DOHH2 (cell line): ENCODE measurements around the gene TTK.
"Not testable (repeated sequence)": the region's sequence is repeated elsewhere in the genome, so short reads cannot be mapped to it uniquely, and the experiment has no call there.

Source experiments
- H3F3A ChIP-seq: fragments of 200-600 bp; sonication (generic), shearing (Covaris generic); 2 replicates; pipeline ENCODE4 v1.6.0; 2016; ENCODE audit warnings: antibody characterized with exemption, mild to moderate bottlenecking; ENCODE audit not compliant: control insufficient read depth, insufficient read depth
- H3K27ac ChIP-seq: fragments of 200-600 bp; sonication (generic); 2 replicates; pipeline ENCODE4 v1.5.1; 2014; ENCODE audit warnings: low read depth, mild to moderate bottlenecking, low read length, moderate library complexity
- H3K27me3 ChIP-seq: fragments of 200-600 bp; sonication (generic); 2 replicates; pipeline ENCODE4 v1.6.1; 2014; ENCODE audit warnings: mild to moderate bottlenecking, low read length, mixed read lengths; ENCODE audit not compliant: control insufficient read depth
- H3K36me3 ChIP-seq: fragments of 200-600 bp; sonication (generic); 2 replicates; pipeline ENCODE4 v1.6.1; 2014; ENCODE audit warnings: mild to moderate bottlenecking, low read length, moderate library complexity, mixed read lengths; ENCODE audit not compliant: control insufficient read depth
- H3K4me1 ChIP-seq: fragments of 200-600 bp; sonication (generic); 2 replicates; pipeline ENCODE4 v1.6.1; 2014; ENCODE audit warnings: mild to moderate bottlenecking, low read length, mixed read lengths; ENCODE audit not compliant: control insufficient read depth
- H3K4me2 ChIP-seq: fragments of 200-600 bp; sonication (generic); 2 replicates; pipeline ENCODE4 v1.6.0; 2014; ENCODE audit warnings: mild to moderate bottlenecking, low read length, moderate library complexity
- H3K4me3 ChIP-seq: fragments of 200-600 bp; sonication (generic); 2 replicates; pipeline ENCODE4 v1.5.1; 2014; ENCODE audit warnings: mild to moderate bottlenecking, low read length, mixed read lengths
- H3K79me2 ChIP-seq: fragments of 200-600 bp; sonication (generic); 2 replicates; pipeline ENCODE4 v1.6.1; 2014; ENCODE audit warnings: mild to moderate bottlenecking, low read length, mixed read lengths; ENCODE audit not compliant: control insufficient read depth
- H3K9me2 ChIP-seq: fragments of 200-600 bp; sonication (generic); replicated peaks from 2 replicates; pipeline ENCODE4 v1.6.1; 2014; ENCODE audit warnings: mild to moderate bottlenecking, low read length, mixed read lengths; ENCODE audit not compliant: control insufficient read depth
- H3K9me3 ChIP-seq: fragments of 200-600 bp; sonication (generic); 2 replicates; pipeline ENCODE4 v1.6.1; 2014; ENCODE audit warnings: antibody characterized with exemption, low read length, mixed read lengths; ENCODE audit not compliant: control insufficient read depth, insufficient read depth
- H4K20me1 ChIP-seq: fragments of 200-600 bp; sonication (generic); 2 replicates; pipeline ENCODE4 v1.6.0; 2014; ENCODE audit warnings: low read depth, mild to moderate bottlenecking, antibody characterized with exemption, low read length, moderate library complexity; ENCODE audit not compliant: control insufficient read depth, insufficient read depth
- EZH2phosphoT487 ChIP-seq: fragments of 200-600 bp; sonication (generic); IDR thresholded peaks from 2 replicates; pipeline ENCODE4 v1.6.1; 2017; ENCODE audit warnings: borderline replicate concordance, mild to moderate bottlenecking, antibody characterized with exemption, low read length, moderate library complexity, mixed read lengths
- TF ChIP-seq, protein P1 (sequence below): fragments of 200-600 bp; sonication (generic); IDR thresholded peaks from one replicate; pipeline ENCODE4 v1.5.1; 2014; ENCODE audit warnings: antibody characterized with exemption, mild to moderate bottlenecking, low read depth, low read length; ENCODE audit not compliant: poor library complexity, severe bottlenecking

Gene TTK

DNA sequence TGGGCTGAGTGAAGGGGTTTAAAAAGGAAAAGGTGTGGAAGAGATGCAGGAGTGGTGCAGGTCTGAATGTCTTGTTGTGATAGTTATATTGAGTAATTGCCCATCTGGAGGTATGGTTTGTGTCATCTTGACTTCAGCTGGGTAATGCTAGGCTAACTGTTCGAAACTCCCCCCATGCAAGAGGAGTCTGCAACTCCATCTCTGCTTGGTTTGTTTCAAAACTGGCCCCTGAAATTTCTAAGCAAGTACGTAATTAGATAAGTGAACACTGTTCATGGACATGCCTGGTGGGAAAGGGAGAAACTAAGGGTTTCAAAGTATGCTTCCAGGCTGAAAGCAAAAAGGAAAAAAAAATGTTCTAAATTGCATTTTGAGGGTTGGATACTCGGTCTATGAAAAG lies 17.1 kb downstream of the TTK start:
- H3K9me3 ChIP-seq = no peaks in the 10 kb centered on the region
- no peaks in the 10 kb centered on the region for H3K27me3 ChIP-seq
- no peaks in the 10 kb centered on the region for H3K9me2 ChIP-seq
- no peaks in the 10 kb centered on the region for H3F3A ChIP-seq
- H3K36me3 ChIP-seq = peaks cover 75% of the 10 kb centered on the region
- H3K4me1 ChIP-seq = no peaks in the 10 kb centered on the region
- no peaks in the 10 kb centered on the region for H3K79me2 ChIP-seq
- no peak overlapping the region for H3K4me3 ChIP-seq
- no peaks in the 10 kb centered on the region for H4K20me1 ChIP-seq
- TF ChIP-seq, protein P1, sequence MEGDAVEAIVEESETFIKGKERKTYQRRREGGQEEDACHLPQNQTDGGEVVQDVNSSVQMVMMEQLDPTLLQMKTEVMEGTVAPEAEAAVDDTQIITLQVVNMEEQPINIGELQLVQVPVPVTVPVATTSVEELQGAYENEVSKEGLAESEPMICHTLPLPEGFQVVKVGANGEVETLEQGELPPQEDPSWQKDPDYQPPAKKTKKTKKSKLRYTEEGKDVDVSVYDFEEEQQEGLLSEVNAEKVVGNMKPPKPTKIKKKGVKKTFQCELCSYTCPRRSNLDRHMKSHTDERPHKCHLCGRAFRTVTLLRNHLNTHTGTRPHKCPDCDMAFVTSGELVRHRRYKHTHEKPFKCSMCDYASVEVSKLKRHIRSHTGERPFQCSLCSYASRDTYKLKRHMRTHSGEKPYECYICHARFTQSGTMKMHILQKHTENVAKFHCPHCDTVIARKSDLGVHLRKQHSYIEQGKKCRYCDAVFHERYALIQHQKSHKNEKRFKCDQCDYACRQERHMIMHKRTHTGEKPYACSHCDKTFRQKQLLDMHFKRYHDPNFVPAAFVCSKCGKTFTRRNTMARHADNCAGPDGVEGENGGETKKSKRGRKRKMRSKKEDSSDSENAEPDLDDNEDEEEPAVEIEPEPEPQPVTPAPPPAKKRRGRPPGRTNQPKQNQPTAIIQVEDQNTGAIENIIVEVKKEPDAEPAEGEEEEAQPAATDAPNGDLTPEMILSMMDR = no peak
- no peak for TF ChIP-seq EZH2phosphoT487
- no peak overlapping the region for H3K27ac ChIP-seq
- no peak overlapping the region for H3K4me2 ChIP-seq

DNA sequence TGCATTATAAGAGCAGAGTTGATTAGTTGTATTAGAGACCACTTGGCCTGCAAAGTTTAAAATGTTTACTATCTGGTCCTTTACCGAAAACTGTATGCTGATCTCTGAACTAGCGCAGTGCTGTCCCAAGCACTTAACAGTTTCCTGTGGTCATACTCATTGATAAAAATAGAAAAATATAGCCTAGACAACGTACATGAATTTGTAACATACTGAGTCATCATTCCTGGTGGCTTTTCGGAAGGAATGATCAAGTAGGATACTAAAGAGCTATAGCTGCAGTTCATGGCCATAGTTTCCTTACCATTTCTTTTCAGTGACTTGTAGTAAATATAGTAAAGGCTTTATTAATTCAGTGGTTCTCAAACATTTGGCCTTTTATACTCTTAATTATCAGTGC lies 18.4 kb downstream of the TTK start:
- Histone ChIP-seq H3K79me2 (no peaks in the 10 kb centered on the region), H3K9me3 (no peaks in the 10 kb centered on the region), H3K4me1 (no peaks in the 10 kb centered on the region), H3K4me2 (no peak overlapping the region), H3K4me3 (no peak overlapping the region), H3K36me3 (peaks cover 74% of the 10 kb centered on the region), H3K27ac (no peak overlapping the region), H3K27me3 (no peaks in the 10 kb centered on the region), H3K9me2 (no peaks in the 10 kb centered on the region), H4K20me1 (no peaks in the 10 kb centered on the region), H3F3A (no peaks in the 10 kb centered on the region)
- TF ChIP-seq, protein P1 = no peak
- no peak for TF ChIP-seq EZH2phosphoT487

DNA sequence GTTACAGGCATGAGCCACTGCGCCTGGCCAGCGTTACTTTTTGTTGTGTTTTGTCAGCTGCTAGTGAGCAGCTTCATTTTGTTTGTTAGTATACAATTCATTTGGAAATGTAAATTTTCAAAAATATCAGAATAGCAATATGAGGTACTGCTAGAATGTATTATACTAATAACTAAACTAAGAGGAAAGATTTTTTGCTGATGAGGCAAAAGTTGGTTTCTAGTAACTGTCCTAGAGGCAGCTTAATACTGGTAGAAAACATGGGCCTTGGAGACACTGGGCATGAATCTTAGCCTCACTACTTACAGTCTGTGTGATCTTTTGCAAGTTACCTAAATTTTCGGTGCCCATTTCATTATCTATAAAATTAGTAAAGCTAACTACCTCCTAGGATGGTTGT lies 24.1 kb downstream of the TTK start:
- Histone ChIP-seq H3K4me1 (no peaks in the 10 kb centered on the region), H3K79me2 (no peaks in the 10 kb centered on the region), H3K4me3 (no peak overlapping the region), H3K27me3 (no peaks in the 10 kb centered on the region), H3F3A (no peaks in the 10 kb centered on the region), H3K27ac (no peak overlapping the region), H4K20me1 (no peaks in the 10 kb centered on the region), H3K9me2 (no peaks in the 10 kb centered on the region), H3K4me2 (no peak overlapping the region), H3K36me3 (peaks cover 87% of the 10 kb centered on the region), H3K9me3 (no peaks in the 10 kb centered on the region)
- TF ChIP-seq EZH2phosphoT487 = no peak
- TF ChIP-seq, protein P1 = no peak

DNA sequence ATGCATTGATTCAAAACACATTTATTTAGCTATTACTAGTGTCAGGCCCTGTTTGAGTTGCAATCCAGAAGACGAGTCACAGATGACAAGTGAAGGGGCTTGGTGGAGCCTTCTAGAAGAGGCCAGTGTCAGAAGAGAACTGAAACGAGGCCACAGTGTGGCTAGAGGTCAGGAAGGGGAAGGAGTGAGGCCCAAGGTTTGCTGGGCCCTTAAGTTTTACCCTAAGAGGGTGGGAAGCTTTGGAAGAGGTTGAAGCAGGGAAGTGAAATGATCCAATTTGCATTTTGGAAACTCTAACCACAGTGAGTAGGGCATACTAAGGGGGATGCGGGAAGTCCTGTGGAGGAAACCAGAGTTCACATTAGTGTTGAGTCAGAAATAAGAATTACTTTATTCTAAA lies 25.0 kb downstream of the TTK start:
- H3K4me1 ChIP-seq = no peaks in the 10 kb centered on the region
- H3F3A ChIP-seq = no peaks in the 10 kb centered on the region
- H3K79me2 ChIP-seq = no peaks in the 10 kb centered on the region
- H3K4me3 ChIP-seq = no peak overlapping the region
- H4K20me1 ChIP-seq = no peaks in the 10 kb centered on the region
- H3K36me3 ChIP-seq = peaks cover 87% of the 10 kb centered on the region
- H3K27me3 ChIP-seq = no peaks in the 10 kb centered on the region
- H3K9me2 ChIP-seq = no peaks in the 10 kb centered on the region
- H3K4me2 ChIP-seq = no peak overlapping the region
- no peaks in the 10 kb centered on the region for H3K9me3 ChIP-seq
- TF ChIP-seq EZH2phosphoT487 = no peak
- TF ChIP-seq, protein P1 = no peak
- H3K27ac ChIP-seq = no peak overlapping the region

DNA sequence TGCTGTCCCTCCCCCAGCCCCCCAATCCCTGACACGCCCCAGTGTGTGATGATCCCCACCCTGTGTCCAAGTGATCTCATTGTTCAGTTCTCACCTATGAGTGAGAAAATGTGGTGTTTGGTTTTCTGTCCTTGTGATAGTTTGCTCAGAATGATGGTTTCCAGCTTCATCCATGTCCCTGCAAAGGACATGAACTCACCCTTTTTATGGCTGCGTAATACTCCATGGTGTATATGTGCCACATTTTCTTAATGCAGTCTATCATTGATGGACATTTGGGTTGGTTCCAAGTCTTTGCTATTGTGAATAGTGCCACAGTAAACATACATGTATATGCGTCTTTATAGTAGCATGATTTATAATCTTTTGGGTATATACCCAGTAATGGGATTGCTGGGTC lies 43.8 kb downstream of the TTK start:
- not testable (repeated sequence) for H3K9me2 ChIP-seq, H3K36me3 ChIP-seq, H3K4me1 ChIP-seq, H3K4me2 ChIP-seq, H3K4me3 ChIP-seq, H3K27me3 ChIP-seq, H4K20me1 ChIP-seq, H3K9me3 ChIP-seq, H3F3A ChIP-seq, H3K79me2 ChIP-seq, H3K27ac ChIP-seq
